ENCODE data around the gene HNRNPD.
"Not testable (repeated sequence)": the region's sequence is repeated elsewhere in the genome, so short reads cannot be mapped to it uniquely, and the experiment has no call there.

HNRNPD gene

DNA sequence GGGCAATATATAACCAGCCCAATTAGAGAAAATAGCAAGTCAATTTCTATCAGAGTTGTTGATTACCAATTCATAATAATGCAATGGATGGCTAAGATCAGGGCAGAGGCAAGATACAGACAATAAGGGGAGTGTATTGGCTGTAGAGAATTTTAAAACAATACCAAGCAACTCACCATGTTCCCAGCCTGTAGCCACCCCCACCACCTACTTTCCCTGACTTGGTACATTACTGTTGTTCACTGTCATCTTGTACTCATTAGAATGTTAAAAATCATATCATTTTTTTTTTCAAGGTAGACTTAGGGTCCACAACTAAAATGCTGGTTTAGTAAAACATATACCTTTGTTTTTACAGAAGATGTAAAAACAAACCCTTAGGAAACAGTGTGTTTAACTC is 27.7 kb downstream of the HNRNPD start:
- no peak overlapping the region for H3K4me3 ChIP-seq (ENCODE audit: control insufficient read depth, low read depth, low read length)
- TF ChIP-seq, protein P1, sequence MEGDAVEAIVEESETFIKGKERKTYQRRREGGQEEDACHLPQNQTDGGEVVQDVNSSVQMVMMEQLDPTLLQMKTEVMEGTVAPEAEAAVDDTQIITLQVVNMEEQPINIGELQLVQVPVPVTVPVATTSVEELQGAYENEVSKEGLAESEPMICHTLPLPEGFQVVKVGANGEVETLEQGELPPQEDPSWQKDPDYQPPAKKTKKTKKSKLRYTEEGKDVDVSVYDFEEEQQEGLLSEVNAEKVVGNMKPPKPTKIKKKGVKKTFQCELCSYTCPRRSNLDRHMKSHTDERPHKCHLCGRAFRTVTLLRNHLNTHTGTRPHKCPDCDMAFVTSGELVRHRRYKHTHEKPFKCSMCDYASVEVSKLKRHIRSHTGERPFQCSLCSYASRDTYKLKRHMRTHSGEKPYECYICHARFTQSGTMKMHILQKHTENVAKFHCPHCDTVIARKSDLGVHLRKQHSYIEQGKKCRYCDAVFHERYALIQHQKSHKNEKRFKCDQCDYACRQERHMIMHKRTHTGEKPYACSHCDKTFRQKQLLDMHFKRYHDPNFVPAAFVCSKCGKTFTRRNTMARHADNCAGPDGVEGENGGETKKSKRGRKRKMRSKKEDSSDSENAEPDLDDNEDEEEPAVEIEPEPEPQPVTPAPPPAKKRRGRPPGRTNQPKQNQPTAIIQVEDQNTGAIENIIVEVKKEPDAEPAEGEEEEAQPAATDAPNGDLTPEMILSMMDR (IDR thresholded peaks at IDR 0.05; ENCODE audit: control insufficient read depth, insufficient read depth, low read depth, low read length, missing control alignments), result no peak
- DNase-seq (ENCODE audit: low read depth), result no peak

DNA sequence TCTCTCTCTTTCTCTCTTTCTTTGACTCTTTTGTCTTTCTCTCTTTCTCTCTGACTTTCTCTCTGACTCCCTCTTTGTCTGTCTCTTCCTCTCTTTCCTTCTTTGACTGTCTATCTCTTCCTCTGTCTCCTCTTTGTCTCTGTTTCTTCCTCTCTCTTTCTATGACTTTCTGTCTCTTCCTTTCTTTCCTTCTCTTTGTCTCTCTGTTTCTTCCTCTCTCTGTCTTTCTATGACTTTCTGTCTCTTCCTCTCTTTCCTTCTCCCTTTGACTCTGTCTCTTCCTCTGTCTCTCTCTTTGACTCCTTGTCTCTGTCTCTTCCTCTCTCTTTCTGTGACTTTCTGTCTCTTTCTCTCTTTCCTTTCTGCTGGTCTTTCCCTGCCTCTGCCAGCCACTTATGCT is 38.7 kb downstream of the HNRNPD start:
- TF ChIP-seq, protein P1 (IDR thresholded peaks at IDR 0.05; ENCODE audit: control insufficient read depth, insufficient read depth, low read depth, low read length, missing control alignments), result no peak
- H3K4me3 ChIP-seq (ENCODE audit: control insufficient read depth, low read depth, low read length), result no peak overlapping the region
- no peak for DNase-seq (ENCODE audit: low read depth)

- DNase-seq (ENCODE audit: low read depth); H3K4me3 ChIP-seq (ENCODE audit: control insufficient read depth, low read depth, low read length): not testable (repeated sequence)
These were observed 40.1 kb downstream of the HNRNPD start for GRCh38 chr4:82333641-82334040.

GRCh38 chr4:82331814-82332213 is 42.0 kb downstream of the HNRNPD start:
- no peak for DNase-seq (ENCODE audit: low read depth)
- H3K4me3 ChIP-seq (ENCODE audit: control insufficient read depth, low read depth, low read length), result no peak overlapping the region
- TF ChIP-seq, protein P1 (IDR thresholded peaks at IDR 0.05; ENCODE audit: control insufficient read depth, insufficient read depth, low read depth, low read length, missing control alignments), result no peak

DNA sequence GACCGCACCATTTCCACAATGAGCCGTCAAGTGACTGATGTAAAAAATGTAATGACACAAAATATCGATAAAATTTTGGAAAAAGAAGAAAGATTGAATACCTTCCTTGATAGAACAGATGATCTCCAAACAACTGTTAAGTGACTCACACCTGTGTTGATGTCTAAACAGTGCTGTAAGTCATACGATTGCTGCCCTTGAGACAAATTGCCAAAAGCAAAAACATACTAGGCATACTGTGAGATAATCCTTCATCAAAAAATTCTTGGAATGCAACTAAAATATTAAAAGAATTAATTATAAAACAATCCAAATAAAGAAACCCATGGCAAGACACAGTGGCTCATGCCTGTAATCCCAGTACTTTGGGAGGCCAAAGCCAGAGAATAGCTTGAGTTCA is 53.4 kb downstream of the HNRNPD start:
- DNase-seq (ENCODE audit: low read depth), result no peak
- H3K4me3 ChIP-seq (ENCODE audit: control insufficient read depth, low read depth, low read length), result no peak overlapping the region
- TF ChIP-seq, protein P1 (IDR thresholded peaks at IDR 0.05; ENCODE audit: control insufficient read depth, insufficient read depth, low read depth, low read length, missing control alignments), result no peak

- H3K4me3 ChIP-seq (ENCODE audit: control insufficient read depth, low read depth, low read length); DNase-seq (ENCODE audit: low read depth): not testable (repeated sequence)
These were observed 70.7 kb downstream of the HNRNPD start for GRCh38 chr4:82303063-82303462.
